Progenitor cell of endocrine pancreas (in vitro differentiated cells): ENCODE data around the gene KRT36. TPM values are rescaled to one million over a fixed set of nuclear protein-coding genes. Genes with fewer than 3 reads are reported as not detected.

ENCODE experiments used
- DNase-seq: peaks from one replicate; pipeline ENCODE4 v3.0.0; 2021; ENCODE audit warnings: low spot score; ENCODE audit not compliant: unreplicated experiment
- H3K27ac Mint-ChIP-seq: 2 replicates; pipeline ENCODE4 v1.8.0; 2021; ENCODE audit warnings: mild to moderate bottlenecking, moderate library complexity, mixed read lengths
- H3K27me3 Mint-ChIP-seq: 2 replicates; pipeline ENCODE4 v1.8.0; 2021; ENCODE audit warnings: mixed read lengths
- H3K36me3 Mint-ChIP-seq: 2 replicates; pipeline ENCODE4 v1.8.0; 2022; ENCODE audit warnings: mixed read lengths; ENCODE audit not compliant: insufficient read depth
- H3K4me1 Mint-ChIP-seq: 2 replicates; pipeline ENCODE4 v1.8.0; 2021; ENCODE audit warnings: low read depth, mixed read lengths
- H3K4me3 Mint-ChIP-seq: 2 replicates; pipeline ENCODE4 v1.8.0; 2021; ENCODE audit warnings: low read depth, mild to moderate bottlenecking, moderate library complexity, mixed read lengths
- H3K9me3 Mint-ChIP-seq: 2 replicates; pipeline ENCODE4 v1.8.0; 2021; ENCODE audit warnings: low read depth, mixed read lengths
- total RNA-seq: library from RNA; stranded (reverse); gene quantifications from 2 replicates; pipeline ENCODE4 v1.2.1, GENCODE V29; 2021
- TF ChIP-seq, protein P1 (sequence below): fragments of 200-600 bp; sonication (generic); IDR thresholded peaks from one replicate; pipeline ENCODE4 v1.5.0; 2021; ENCODE audit warnings: antibody characterized with exemption, mild to moderate bottlenecking; ENCODE audit not compliant: unreplicated experiment

Gene KRT36
- total RNA-seq, 1 donor from 2014 or later: not detected

DNA sequence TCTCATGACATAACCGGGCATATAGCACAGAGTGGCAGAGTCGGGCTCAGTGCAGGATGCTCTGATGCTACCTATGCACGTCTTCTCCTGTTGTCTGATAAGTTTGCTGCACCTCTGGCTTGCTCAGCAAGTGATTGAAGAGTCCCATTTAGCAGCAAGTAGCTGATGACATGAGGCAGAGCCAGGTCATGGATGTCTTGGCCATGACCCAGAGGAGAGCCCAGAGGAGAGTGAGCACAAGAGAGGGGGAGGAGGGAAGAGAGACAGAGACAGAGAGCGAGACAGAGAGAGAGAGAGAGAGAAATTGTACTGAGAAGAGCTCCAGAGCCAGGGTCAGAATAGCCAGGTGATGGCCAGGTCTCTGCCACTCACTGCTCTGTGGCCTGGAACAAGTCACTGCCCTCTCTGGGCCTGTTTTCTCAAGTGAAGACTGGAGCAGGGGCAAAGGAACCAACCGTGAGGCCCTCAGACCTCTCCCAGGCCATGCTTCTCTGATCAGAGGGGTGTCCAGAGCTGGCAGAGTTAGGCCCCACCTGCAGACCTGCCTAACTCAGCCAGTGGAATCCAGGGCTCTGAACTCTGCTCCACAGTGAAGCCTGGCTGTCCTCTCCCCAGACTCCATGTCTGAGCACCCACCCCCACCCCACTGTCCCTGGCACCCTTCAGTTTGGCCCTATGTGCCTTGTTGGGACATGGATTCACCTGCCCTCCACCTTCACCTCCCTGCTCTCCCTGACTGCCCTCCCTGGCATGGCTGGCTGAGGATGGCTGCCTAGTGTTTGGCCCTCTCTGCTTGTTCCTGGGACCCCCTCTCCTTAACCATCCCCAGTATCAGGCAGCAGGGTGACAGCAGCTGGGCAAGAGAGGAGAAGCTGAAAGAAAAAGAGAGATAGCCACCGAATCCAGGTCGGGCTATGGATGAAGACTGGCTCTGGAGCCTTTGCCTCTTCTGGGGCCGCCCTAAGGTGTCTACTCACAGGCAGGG lies 4.5 kb downstream of the KRT36 start:
- no peak overlapping the region for H3K27ac Mint-ChIP-seq
- TF ChIP-seq, protein P1, sequence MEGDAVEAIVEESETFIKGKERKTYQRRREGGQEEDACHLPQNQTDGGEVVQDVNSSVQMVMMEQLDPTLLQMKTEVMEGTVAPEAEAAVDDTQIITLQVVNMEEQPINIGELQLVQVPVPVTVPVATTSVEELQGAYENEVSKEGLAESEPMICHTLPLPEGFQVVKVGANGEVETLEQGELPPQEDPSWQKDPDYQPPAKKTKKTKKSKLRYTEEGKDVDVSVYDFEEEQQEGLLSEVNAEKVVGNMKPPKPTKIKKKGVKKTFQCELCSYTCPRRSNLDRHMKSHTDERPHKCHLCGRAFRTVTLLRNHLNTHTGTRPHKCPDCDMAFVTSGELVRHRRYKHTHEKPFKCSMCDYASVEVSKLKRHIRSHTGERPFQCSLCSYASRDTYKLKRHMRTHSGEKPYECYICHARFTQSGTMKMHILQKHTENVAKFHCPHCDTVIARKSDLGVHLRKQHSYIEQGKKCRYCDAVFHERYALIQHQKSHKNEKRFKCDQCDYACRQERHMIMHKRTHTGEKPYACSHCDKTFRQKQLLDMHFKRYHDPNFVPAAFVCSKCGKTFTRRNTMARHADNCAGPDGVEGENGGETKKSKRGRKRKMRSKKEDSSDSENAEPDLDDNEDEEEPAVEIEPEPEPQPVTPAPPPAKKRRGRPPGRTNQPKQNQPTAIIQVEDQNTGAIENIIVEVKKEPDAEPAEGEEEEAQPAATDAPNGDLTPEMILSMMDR: no peak
- no peak for DNase-seq
- no peaks in the 10 kb centered on the region for H3K36me3 Mint-ChIP-seq
- no peaks in the 10 kb centered on the region for H3K9me3 Mint-ChIP-seq
- H3K4me3 Mint-ChIP-seq: no peak overlapping the region
- H3K4me1 Mint-ChIP-seq: peaks cover 15% of the 10 kb centered on the region
- H3K27me3 Mint-ChIP-seq: peaks cover 27% of the 10 kb centered on the region

GRCh38 chr17:41483991-41484826 lies 5.5 kb downstream of the KRT36 start:
- no peak overlapping the region for H3K27ac Mint-ChIP-seq
- peaks cover 24% of the 10 kb centered on the region for H3K27me3 Mint-ChIP-seq
- TF ChIP-seq, protein P1: no peak
- peaks cover 15% of the 10 kb centered on the region for H3K4me1 Mint-ChIP-seq
- H3K4me3 Mint-ChIP-seq: no peak overlapping the region
- H3K9me3 Mint-ChIP-seq: no peaks in the 10 kb centered on the region
- DNase-seq: no peak
- H3K36me3 Mint-ChIP-seq: no peaks in the 10 kb centered on the region

- TF ChIP-seq, protein P1: no peak
- Mint-ChIP-seq H3K9me3 (no peaks in the 10 kb centered on the region), H3K27ac (peak overlapping the region; percentile 68), H3K4me3 (no peak overlapping the region), H3K4me1 (peaks cover 15% of the 10 kb centered on the region), H3K36me3 (no peaks in the 10 kb centered on the region), H3K27me3 (peaks cover 21% of the 10 kb centered on the region)
- DNase-seq: no peak
Observed at GRCh38 chr17:41483531-41483930, 6.2 kb downstream of the KRT36 start.

DNA sequence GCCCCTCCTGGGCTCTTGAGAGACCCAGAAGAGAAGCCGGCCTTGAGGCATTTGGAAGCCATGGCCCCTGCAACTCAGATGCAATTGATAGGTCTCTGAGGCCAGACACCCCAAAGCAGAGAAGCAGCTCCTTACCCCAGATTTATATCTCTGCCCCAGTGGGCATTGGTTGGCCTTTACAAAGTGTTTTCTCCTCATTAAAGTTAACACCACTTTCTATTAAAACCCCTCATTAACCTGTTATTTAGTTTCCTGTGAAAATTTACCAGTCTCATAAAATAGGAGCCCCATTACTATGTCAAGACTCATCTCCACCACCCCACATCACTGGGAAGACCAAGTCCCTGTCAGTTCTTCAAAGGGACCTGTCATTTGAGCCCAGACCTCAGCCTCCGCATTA lies 8.7 kb downstream of the KRT36 start, which contains the start of gene KRT35:
Gene KRT35, minus strand, starts transcription at position 116 of the 400 bp plus-strand sequence. Its CDS starts 54 bp downstream, at position 62.
- peaks cover 15% of the 10 kb centered on the region for H3K4me1 Mint-ChIP-seq
- TF ChIP-seq, protein P1: no peak

DNA sequence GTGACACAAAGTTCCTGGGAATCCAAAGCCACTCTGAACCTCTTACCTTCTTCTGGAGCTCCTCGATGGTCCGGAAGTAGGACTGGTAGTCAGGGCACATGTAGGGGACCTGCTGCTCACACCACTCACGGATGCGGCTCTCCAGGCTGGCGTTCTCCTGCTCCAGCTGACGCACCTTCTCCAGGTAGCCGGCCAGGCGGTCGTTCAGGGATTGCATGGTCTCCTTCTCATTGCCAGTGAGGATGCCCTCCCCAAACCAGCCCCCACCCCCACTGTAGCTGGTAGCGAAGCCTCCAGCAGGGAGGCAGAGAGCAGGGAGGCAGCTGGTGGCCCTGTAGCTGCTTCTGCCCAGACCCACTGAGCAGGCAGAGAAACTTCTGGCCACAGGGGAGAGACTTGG lies 9.1 kb downstream of the KRT36 start:
- H3K36me3 Mint-ChIP-seq: no peaks in the 10 kb centered on the region
- no peak for DNase-seq
- no peak overlapping the region for H3K4me3 Mint-ChIP-seq
- TF ChIP-seq, protein P1: no peak
- H3K27me3 Mint-ChIP-seq: peaks cover 9% of the 10 kb centered on the region
- H3K9me3 Mint-ChIP-seq: no peaks in the 10 kb centered on the region
- H3K4me1 Mint-ChIP-seq: peaks cover 15% of the 10 kb centered on the region
- H3K27ac Mint-ChIP-seq: no peak overlapping the region

More for the DNA sequence above, 8.7 kb downstream of the KRT36 start, which contains the start of gene KRT35:
- Mint-ChIP-seq H3K27me3 (peaks cover 13% of the 10 kb centered on the region), H3K36me3 (no peaks in the 10 kb centered on the region), H3K27ac (no peak within 1 kb of the TSS), H3K4me3 (no peak within 1 kb of the TSS), H3K9me3 (no peaks in the 10 kb centered on the region)
- no peak for DNase-seq
